GM18517 (cell line): ENCODE results near the gene WRAP53.

Source experiments
- ATAC-seq: cut with Tn5 transposase; IDR thresholded peaks from one replicate; pipeline ENCODE4 v1.9.1; 2021; ENCODE audit warnings: mild to moderate bottlenecking, moderate library complexity; ENCODE audit not compliant: unreplicated experiment

The WRAP53 gene

DNA sequence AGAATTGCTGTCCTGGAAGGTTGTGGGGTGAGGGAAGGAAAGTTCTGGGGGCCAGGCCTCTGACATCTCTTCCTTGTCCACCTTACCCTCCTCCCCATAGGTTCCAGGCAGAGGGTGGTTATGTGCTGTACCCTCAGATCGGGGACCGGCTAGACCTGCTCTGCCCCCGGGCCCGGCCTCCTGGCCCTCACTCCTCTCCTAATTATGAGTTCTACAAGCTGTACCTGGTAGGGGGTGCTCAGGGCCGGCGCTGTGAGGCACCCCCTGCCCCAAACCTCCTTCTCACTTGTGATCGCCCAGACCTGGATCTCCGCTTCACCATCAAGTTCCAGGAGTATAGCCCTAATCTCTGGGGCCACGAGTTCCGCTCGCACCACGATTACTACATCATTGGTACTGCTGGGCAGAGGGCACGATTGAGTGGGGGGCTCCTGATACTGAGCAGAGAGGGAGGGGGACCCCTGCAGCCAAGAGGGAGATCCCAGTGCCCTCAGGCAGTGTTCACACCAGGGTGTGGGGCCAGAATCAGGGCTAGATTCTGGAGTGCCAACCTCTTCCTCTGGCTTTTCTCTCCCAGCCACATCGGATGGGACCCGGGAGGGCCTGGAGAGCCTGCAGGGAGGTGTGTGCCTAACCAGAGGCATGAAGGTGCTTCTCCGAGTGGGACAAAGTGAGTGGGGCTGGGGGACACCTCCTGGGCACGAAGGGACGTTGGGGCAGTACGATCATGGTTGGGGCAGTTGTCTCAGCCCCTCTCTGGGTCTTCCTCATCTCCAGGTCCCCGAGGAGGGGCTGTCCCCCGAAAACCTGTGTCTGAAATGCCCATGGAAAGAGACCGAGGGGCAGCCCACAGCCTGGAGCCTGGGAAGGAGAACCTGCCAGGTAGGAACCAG is 19.8 kb downstream of the WRAP53 start:
- ATAC-seq = no peak

DNA sequence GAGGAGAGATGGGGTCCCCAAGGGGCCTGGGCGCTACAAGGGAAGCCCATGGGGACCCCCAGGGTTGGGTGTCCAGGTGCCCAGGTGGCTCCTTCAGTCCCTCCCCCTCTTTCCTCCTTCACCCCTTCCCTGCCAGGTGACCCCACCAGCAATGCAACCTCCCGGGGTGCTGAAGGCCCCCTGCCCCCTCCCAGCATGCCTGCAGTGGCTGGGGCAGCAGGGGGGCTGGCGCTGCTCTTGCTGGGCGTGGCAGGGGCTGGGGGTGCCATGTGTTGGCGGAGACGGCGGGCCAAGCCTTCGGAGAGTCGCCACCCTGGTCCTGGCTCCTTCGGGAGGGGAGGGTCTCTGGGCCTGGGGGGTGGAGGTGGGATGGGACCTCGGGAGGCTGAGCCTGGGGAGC is 20.8 kb downstream of the WRAP53 start:
- ATAC-seq = no peak

DNA sequence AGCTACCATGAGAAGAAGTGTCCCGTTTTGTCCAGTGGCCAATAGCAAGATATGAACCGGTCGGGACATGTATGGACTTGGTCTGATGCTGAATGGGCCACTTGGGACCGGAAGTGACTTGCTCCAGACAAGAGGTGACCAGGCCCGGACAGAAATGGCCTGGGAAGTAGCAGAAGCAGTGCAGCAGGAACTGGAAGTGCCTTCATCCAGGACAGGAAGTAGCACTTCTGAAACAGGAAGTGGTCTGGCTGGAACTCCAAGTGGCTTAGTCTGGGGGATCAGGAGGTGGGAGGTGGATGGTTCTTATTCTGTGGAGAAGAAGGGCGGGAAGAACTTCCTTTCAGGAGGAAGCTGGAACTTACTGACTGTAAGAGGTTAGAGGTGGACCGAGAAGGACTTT is 22.0 kb downstream of the WRAP53 start:
- no peak for ATAC-seq

DNA sequence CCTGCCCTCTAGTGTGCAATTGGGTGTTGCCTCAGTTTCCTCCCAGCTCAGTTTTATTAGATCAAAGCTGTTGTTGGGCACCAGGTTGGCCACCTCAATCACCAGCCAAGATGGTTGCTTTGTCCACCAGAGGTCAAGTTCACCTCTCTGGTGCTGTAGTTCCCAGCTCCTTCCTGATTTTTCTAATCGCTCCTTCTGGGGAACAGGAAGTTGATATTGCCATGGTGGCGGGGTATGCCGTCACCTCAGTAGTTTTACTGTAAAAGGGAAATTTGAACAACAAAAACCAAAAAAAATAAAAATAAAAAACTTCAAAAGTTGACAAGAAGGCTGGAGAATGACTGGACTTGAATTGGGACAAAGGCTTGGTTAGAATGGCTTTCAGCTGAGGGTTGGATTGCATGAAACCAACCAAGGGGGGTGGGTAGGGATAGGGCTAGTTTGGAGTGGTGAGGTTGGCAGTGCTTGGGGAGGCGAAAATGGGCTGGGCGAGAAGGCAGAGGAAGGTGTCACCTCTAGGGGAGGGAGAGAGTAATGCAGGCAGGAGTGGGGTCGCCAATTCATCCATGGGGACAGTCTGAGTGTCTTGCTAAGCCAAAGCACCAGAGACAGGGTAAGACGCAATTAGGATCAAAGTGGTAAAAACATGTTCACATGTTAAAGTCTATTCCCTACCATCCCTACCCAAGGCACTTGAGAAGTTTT is 22.9 kb downstream of the WRAP53 start:
- ATAC-seq = no peak

DNA sequence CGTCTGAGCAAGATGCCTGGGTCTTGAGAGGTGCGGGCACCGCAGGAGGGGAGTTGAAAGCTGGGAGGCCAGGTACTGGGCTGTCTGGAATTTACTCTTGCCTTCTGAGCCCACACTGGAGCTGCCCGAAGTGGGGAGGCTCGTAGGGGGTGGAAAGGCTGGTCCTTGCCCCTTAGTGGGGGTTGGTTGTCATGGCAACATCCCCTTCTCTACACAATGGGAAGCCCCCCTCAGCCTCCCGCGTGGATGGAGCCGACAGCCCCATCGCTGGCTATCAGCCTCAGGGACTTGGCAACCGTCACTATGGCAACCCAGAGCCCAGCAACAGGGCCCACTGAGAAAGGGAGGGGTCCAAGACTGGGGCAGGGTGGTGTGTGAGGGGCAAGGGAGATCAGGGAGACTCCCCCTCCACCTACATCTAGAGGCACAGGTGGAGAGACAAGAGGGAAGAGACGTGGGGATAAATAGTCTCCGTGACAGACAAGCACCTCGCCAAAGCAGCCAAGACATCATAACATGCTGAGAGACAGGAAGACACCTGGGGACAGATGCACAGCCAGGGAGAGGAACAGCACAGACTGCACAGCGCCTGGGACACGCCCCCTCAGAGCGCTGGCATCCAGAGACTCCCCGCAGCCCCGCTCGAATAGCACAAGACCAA is 24.0 kb downstream of the WRAP53 start:
- no peak for ATAC-seq

DNA sequence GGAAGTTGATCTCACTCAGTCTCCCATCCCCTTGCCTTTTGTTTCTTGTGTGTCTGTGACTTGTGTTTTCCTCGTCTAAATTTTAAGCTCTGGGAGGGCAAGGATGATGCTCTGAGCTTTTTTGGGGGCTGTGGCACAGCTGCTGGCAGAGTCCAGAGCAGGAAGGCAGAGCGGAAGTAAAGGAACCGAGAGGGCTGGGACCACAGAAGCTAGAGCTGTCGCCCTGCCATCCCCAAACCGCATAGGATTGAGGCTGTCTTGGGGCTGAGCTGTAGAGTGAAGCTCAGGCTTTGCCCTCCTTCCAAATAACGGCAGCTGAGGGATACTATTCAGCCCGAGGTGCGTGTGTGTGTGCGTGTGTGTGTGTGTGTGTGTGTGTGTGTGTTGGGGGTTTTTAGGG is 25.5 kb downstream of the WRAP53 start:
- no peak for ATAC-seq

DNA sequence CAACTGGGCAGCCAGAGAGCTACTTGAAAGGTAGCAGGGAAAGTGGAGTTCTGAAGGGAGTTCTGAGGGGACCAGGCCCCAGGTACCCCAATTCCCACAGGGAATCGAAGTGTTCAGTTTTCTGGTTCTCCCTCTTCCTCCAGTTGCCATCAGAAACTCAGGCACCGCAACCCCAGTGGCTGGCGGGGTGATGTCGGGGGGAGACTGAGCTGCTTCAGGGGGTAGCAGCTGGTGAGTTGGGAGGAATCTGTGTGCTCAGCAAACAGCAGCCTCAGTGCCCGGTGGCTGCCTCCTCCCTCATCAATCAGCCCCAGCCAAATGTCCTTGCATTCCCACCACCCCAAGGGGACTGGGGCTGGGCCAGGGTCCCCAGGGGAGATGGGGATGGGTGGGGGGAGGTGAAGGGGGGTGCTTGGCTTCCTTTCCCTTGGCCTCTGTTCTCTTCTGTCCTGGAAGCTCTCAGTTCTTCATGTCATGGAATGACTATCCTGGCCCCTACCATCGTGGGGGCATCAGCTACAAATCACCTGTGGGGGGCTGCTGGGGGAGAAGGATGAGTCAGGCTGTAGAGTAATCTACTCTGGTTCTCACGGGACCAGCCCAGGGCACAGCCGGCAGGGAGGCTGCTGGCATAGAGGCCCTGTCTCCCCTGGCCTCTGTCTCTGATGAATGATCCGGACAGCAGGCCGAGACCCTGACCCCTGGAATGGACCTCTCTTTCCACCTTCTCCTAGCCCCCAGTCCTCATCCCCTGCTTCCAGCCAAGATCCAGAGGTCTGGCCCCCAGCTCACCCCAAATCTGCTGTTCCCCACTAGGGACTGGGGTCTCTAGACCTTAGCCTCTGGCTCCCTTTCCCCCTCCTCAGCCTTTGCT is 26.7 kb downstream of the WRAP53 start:
- no peak for ATAC-seq

DNA sequence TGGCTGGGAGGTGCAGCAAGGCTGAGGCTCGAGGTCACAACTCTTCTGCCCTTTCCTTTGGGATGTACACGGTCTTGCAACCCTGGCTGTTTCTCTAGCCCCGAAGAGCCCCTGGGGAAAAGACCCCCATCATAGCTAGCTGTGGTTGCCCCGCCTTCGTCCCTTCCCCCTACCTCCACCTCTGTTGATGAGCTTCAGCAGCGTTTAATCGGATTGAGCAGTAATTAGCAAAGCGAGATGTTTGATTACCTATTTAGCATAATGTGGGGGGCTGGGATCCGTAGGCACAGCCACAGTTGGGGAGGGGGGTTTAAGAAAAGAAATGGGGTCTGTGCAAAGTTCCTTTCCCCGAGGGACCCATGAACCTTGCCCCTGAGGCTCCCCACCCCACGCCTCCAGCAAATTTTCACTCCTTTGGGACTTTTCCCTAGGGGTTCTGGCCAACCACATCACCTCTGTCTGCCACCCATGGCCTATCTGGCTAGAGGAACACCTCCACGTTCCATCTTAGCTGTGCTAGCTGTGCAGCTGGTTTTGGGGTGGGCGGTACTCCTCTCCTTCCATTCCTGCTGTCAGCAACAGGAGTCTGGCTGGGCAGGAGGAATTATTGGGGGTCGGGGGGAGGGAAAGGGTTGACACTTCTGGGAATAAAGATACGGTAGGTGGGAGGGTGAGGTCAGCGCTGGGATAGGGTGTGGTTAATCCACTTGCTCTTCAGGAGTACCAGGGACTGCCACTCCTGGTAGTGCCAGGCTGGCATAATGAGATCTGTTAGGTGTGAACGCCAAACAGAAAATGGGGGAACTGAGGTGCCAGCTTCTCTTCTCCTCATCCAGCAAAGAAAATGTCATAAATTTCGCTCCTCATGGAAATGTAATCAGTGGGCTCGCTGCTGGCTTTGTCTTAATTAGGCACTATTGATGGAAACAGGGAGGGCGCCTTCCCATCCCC is 27.9 kb downstream of the WRAP53 start:
- ATAC-seq = no peak

DNA sequence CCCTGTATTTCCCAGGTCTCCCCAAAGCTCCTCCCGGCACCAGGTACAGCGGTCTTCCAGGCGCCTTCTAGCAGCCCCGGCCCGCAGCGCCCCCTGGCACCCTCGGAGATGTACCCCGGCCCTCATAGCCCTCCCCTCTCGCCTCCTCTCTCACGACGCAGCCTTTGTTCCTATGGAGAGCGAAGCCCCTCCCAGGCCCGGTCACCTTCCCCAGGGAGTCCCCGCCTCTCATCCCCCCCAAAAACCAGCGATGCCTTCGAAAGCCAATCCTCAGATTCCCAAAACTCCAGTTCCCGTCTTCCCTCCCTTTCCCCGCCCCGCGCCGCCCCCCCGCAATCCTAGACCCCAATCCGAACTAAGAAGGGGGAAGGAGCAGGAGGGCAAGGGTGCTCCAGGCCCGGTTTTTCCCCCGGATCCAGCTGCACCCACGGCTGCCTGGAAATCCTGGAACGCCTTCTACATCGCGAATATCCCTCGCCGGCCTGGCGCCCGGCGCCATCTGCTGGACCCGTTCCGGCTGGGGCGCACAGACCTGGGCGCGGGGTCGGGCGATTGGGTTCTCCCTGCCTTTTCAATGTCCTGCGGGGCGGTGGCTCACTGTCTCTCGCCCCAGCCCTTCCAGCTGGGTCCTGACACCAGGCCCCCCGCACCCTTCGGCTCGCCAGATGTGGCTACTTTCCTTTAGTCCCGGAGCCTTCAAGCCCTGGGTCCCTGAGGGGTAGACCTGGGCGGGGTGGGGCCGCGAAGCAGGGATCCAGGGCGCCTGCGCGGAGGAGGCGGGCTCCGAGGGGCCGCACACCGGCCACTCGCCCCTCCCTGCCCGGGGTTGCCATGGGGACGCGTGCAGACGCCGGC is 28.9 kb downstream of the WRAP53 start, which contains the start of gene DNAH2:
Gene DNAH2, plus strand, starts transcription at position 844 of the 855 bp plus-strand sequence. CDS start 1,991 bp downstream, outside the sequence.
- no peak for ATAC-seq

DNA sequence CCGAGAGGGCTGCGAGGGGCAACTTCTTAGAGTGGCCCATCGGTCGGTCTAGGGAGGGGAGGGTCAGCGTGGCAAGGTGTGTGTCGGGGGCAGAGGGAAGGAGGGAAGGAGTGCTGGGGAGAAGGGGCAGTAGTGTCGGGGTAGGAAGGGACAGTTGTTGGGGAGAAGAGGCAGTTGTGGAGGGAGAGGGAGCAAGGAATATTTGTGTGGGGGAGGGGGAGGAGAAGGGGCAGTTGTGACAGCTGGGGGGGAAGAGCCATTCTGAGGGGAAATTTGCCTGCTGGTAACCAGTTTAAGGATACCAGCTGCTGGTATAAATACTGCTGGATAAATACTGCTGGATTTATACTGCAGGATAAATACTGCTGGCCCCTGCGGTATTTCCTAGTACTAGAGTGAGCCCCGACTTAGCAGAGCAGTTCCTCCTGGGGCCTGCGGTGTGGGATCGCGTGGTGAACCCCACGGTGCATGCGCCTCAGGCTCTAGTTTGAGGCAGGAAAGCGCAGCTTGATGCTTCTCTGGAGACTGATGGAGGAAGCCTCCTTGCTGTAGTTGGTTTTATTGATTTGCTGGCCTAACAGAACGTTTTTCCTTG is 29.6 kb downstream of the WRAP53 start:
- ATAC-seq = no peak

DNA sequence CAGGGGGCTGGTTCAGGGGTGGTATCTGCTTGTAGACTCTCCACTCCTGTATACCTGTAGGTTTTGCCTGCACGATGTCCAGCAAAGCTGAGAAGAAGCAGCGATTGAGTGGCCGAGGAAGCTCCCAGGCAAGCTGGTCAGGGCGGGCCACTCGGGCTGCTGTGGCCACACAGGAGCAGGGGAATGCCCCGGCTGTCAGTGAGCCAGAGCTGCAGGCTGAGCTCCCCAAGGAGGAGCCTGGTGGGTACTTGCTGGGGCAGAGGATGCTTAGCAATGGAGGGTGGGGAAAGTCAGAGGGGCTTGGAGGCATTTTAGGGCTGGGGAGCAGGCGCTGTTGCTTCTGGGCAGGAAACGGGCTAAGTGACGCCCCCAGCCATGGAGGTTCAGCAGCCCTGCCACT is 31.4 kb downstream of the WRAP53 start:
- ATAC-seq = no peak

DNA sequence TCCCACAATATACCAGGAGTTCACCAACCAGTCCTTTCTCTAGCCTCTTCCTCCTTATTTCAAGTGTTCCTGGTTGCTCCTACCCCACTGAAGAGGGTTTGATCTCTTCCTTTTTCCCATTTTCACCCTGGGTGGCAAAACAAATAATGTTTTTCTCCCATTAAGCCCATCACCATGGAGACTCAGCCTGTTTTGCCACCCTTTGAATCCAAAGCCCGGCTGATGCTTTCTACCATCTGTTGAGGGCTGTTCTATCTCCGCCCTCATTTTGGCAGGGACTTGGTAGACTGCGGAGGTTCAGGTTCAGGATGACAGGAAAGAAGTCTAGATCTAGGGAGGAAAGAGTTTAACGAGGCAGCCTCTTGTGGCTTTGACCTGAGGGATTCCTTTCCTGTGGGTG is 31.8 kb downstream of the WRAP53 start:
- ATAC-seq = no peak

DNA sequence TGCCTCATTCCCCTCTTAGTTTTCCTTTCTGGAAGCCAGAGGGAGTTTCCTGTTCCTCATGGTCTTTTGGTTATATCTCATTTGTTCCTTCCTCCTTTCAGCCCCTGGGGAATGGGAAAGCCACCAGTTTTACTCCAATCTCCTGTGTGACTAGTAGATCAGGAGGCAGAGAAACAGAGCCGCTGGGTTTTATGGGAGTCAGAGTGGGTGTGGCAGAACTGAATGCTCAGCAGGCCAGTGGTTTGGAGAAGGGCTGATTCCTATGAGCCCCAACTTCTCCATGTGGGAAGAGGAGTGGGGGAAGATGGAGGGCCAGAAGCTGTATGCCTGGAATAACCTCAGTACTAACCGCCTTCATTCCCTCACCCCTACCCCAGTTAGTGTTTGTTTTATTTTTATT is 33.3 kb downstream of the WRAP53 start:
- ATAC-seq = no peak

DNA sequence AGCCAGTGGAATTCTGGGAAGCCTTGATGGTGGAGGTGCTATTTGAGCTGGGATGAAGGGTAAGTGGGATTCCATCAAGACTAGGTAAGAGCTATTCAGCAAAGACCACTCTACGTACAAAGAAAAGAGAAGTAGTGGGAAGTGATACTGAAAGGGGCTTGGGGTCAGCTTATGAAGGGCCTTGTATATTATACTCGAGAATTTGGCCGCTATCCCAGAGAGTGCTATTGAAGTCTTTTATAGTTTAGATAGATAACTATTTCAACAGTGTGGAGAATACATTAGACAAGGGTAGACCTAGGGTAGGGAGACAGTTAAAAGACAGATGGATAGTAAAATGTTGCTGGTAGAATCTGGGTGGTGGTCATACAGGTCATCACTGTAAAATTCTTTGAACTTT is 39.6 kb downstream of the WRAP53 start:
- ATAC-seq = no peak

DNA sequence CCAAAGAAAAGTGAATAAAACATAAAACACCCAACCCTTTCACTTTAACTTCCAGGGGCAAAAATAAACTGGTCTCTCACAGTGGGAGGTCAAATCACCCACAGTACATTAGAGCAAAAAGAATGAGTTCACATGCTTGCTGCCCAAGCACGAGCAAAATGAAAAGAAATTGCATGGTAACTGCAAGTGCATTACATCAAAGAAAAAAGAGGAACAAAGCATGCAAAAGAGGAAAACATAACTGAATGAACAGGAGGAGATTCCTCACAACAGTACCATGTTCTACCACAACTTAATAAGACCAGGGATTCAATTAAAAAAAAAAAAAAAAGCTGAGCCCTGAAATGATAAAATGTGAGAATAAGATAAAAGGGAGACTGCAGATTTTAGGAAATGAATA is 41.5 kb downstream of the WRAP53 start:
- no peak for ATAC-seq

DNA sequence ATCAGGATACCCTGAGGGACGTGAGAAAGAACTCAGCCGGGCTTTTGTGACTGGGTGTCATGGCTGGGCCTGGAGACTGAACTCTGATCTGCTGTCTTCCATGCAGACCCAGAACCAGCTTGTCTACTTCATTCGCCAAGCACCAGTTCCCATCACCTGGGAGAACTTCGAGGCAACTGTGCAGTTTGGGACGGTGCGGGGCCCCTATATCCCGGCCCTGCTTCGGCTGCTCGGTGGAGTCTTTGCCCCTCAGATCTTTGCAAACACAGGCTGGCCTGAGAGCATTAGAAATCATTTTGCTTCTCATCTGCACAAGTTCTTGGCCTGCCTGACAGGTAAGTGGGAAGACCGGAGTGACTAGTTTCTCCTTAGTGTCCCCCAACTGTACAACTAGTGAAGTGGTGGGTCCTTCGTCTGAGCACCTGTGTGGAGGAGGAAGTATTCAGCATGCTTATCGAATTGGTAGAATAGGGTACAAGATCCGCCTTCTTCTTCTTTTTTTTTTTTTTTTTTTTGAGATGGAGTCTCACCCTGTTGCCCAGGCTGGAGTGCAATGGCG is 44.8 kb downstream of the WRAP53 start:
- ATAC-seq = no peak

DNA sequence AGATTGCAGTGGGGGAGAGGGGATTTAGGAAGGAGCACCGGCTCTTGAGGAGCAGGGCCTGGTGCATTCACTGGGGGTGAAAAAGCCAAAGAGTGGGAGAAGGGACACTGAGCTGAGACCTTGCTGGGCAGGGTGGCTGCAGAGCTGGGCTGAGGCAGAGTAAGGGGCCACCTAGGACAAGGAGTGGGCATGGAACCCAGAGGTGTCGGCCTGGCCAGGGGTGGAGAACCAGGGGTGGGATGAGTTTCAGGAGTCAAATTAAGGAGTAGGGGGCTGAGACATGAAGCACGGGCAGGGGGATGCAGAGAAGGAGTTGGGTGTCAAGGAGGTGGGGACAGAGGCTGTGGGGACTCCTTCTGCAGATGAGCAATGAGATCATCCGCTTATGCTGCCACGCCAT is 49.3 kb downstream of the WRAP53 start:
- ATAC-seq = no peak

DNA sequence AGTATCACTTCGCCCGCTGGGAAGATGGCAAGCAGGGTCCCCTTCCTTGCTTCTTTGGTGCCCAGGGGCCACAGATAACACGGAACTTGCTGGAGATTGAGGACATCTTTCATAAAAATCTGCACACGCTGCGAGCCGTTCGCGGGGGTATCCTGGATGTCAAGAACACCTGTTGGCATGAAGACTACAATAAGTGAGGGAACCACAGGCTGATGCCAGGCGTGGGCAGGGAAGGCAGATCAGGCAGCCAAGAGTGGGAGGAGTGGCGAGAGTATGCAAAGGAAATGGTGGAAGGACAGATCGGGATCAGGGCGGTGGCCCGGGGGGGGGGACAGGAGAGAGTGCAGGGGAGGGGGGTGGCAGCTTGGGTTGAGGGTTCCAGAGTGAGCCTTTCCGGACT is 51.5 kb downstream of the WRAP53 start:
- ATAC-seq = no peak
